ENCODE results near the gene DPF3. TPM values are rescaled to one million over a fixed set of nuclear protein-coding genes. Genes with fewer than 3 reads are reported as not detected.

The DPF3 gene
- total RNA-seq, 2 experiments from 2014 or later: 0.27 to 0.31 TPM

- H3K9me3 Mint-ChIP-seq: no peaks in the 10 kb centered on the region
- no peak for ATAC-seq (ENCODE audit: poor library complexity)
- Histone ChIP-seq H3K4me3 (ENCODE audit: low read length) (no peak overlapping the region), H3K36me3 (ENCODE audit: insufficient read depth, low read length) (no peaks in the 10 kb centered on the region), H3K27me3 (ENCODE audit: control insufficient read depth in 1 of 2, insufficient read depth in 2 of 2, low read length in 2 of 2) (no peaks in the 10 kb centered on the region), H3K4me1 (ENCODE audit: insufficient read depth, low read length) (no peaks in the 10 kb centered on the region), H3K27ac (ENCODE audit: low read depth in 1 of 2, low read length in 2 of 2) (no peak overlapping the region), H3K9me3 (ENCODE audit: control insufficient read depth in 1 of 2, insufficient read depth in 1 of 2, low read length in 2 of 2) (peaks cover 0 to 15% of the 10 kb centered on the region in 2 experiments)
- no peaks in the 10 kb centered on the region for H3K27me3 Mint-ChIP-seq
- ChIA-PET POLR2A (no interaction called here), CTCF (no interaction called here)
- H3K4me1 Mint-ChIP-seq (ENCODE audit: low read depth): no peaks in the 10 kb centered on the region
- TF ChIP-seq CTCF (IDR thresholded peaks at IDR 0.05): no peak
- H3K4me3 Mint-ChIP-seq: no peak overlapping the region
- H3K36me3 Mint-ChIP-seq (ENCODE audit: low read depth): no peaks in the 10 kb centered on the region
- intact Hi-C loops (cut with DNase I, micrococcal nuclease): no loop called here
- no peak for DNase-seq
- H3K27ac Mint-ChIP-seq: no peak overlapping the region
Observed at GRCh38 chr14:72638021-72638420, 255.9 kb downstream of the DPF3 start.

- H3K4me1 ChIP-seq (ENCODE audit: insufficient read depth, low read length): no peaks in the 10 kb centered on the region
- POLR2A ChIA-PET: no interaction called here
- no peak overlapping the region for H3K27ac ChIP-seq (ENCODE audit: low read depth in 1 of 2, low read length in 2 of 2)
- Mint-ChIP-seq H3K27me3 (peaks cover 2% of the 10 kb centered on the region), H3K4me3 (no peak overlapping the region), H3K4me1 (ENCODE audit: low read depth) (no peaks in the 10 kb centered on the region), H3K36me3 (ENCODE audit: low read depth) (no peaks in the 10 kb centered on the region), H3K9me3 (no peaks in the 10 kb centered on the region), H3K27ac (no peak overlapping the region)
- ATAC-seq (ENCODE audit: poor library complexity) (no peak), DNase-seq (no peak)
- peaks cover 0 to 11% of the 10 kb centered on the region in 2 experiments for H3K9me3 ChIP-seq (ENCODE audit: control insufficient read depth in 1 of 2, insufficient read depth in 1 of 2, low read length in 2 of 2)
- CTCF ChIA-PET: no interaction called here
- no peak for TF ChIP-seq CTCF (IDR thresholded peaks at IDR 0.05)
- H3K27me3 ChIP-seq (ENCODE audit: control insufficient read depth in 1 of 2, insufficient read depth in 2 of 2, low read length in 2 of 2): no peaks in the 10 kb centered on the region
- H3K4me3 ChIP-seq (ENCODE audit: low read length): no peak overlapping the region
- intact Hi-C loops (cut with DNase I, micrococcal nuclease): no loop called here
- H3K36me3 ChIP-seq (ENCODE audit: insufficient read depth, low read length): no peaks in the 10 kb centered on the region
Observed at GRCh38 chr14:72636871-72637270, 257.0 kb downstream of the DPF3 start.

- POLR2A ChIA-PET: no interaction called here
- no peak overlapping the region for H3K4me3 Mint-ChIP-seq
- intact Hi-C loops (cut with DNase I, micrococcal nuclease): no loop called here
- no peak overlapping the region for H3K4me3 ChIP-seq (ENCODE audit: low read length)
- DNase-seq (no peak), ATAC-seq (ENCODE audit: poor library complexity) (no peak)
- peaks cover 0 to 7% of the 10 kb centered on the region in 2 experiments for H3K9me3 ChIP-seq (ENCODE audit: control insufficient read depth in 1 of 2, insufficient read depth in 1 of 2, low read length in 2 of 2)
- H3K4me1 ChIP-seq (ENCODE audit: insufficient read depth, low read length): no peaks in the 10 kb centered on the region
- no peaks in the 10 kb centered on the region for H3K27me3 ChIP-seq (ENCODE audit: control insufficient read depth in 1 of 2, insufficient read depth in 2 of 2, low read length in 2 of 2)
- no peaks in the 10 kb centered on the region for H3K36me3 Mint-ChIP-seq (ENCODE audit: low read depth)
- no peak overlapping the region for H3K27ac ChIP-seq (ENCODE audit: low read depth in 1 of 2, low read length in 2 of 2)
- H3K9me3 Mint-ChIP-seq: no peaks in the 10 kb centered on the region
- no peak overlapping the region for H3K27ac Mint-ChIP-seq
- CTCF ChIA-PET: no interaction called here
- peaks cover 6% of the 10 kb centered on the region for H3K27me3 Mint-ChIP-seq
- H3K4me1 Mint-ChIP-seq (ENCODE audit: low read depth): no peaks in the 10 kb centered on the region
- no peak for TF ChIP-seq CTCF (IDR thresholded peaks at IDR 0.05)
- no peaks in the 10 kb centered on the region for H3K36me3 ChIP-seq (ENCODE audit: insufficient read depth, low read length)
Observed at GRCh38 chr14:72636094-72636493, 257.8 kb downstream of the DPF3 start.
